Stimulated activated CD4-positive, alpha-beta T cell treated with anti-CD3 and anti-CD28 coated beads, Interleukin-1b, Interleukin-23, amount 100 ng/mL, for 48 hours (primary cell): ENCODE results near the gene FES.

Experiments used
- DNase-seq: peaks from one replicate; pipeline ENCODE4 v3.0.0-alpha.2; 2020

Gene FES

GRCh38 chr15:90877315-90877714, 7.0 kb upstream of the FES start:
- DNase-seq = no peak

- no peak for DNase-seq
Measured at GRCh38 chr15:90877996-90878395, 6.3 kb upstream of the FES start.

GRCh38 chr15:90878660-90879059, 5.6 kb upstream of the FES start:
- DNase-seq = no peak

- DNase-seq = no peak
Measured at GRCh38 chr15:90879730-90880366, 4.5 kb upstream of the FES start.

GRCh38 chr15:90880381-90881145, 3.7 kb upstream of the FES start:
- no peak for DNase-seq

GRCh38 chr15:90881181-90881977, 2.9 kb upstream of the FES start:
- no peak for DNase-seq

GRCh38 chr15:90881978-90882721, 2.2 kb upstream of the FES start:
- no peak for DNase-seq

- DNase-seq = no peak
Measured at GRCh38 chr15:90882781-90883525, 1.4 kb upstream of the FES start.

- DNase-seq = no peak
Measured at GRCh38 chr15:90883526-90883975, 753 bp upstream of the FES start.

- no peak for DNase-seq
Measured at GRCh38 chr15:90884719-90885431, 571 bp downstream of the FES start.

- DNase-seq = peak; percentile 76
Measured at GRCh38 chr15:90885432-90886290, 1.4 kb downstream of the FES start.

- no peak for DNase-seq
Measured at GRCh38 chr15:90886291-90886614, 1.9 kb downstream of the FES start.

- no peak for DNase-seq
Measured at GRCh38 chr15:90887037-90887481, 2.8 kb downstream of the FES start.

GRCh38 chr15:90889313-90889730, 5.0 kb downstream of the FES start:
- DNase-seq = no peak

- DNase-seq = no peak
Measured at GRCh38 chr15:90889736-90890456, 5.6 kb downstream of the FES start.

- DNase-seq = no peak
Measured at GRCh38 chr15:90890839-90891238, 6.5 kb downstream of the FES start.

- no peak for DNase-seq
Measured at GRCh38 chr15:90891346-90891949, 7.1 kb downstream of the FES start.

GRCh38 chr15:90892023-90892422, 7.7 kb downstream of the FES start:
- DNase-seq = no peak

GRCh38 chr15:90892498-90893174, 8.3 kb downstream of the FES start:
- DNase-seq = no peak
